SU-DHL-6 (cell line): ENCODE measurements around the gene AHI1.
"Not testable (repeated sequence)": the region's sequence is repeated elsewhere in the genome, so short reads cannot be mapped to it uniquely, and the experiment has no call there.

Experiments
- H2AFZ ChIP-seq: fragments of 200-600 bp; sonication (generic); 2 replicates; pipeline ENCODE4 v1.6.1; 2014; ENCODE audit warnings: low read depth, mild to moderate bottlenecking, moderate library complexity, mixed read lengths, antibody characterized with exemption, low read length; ENCODE audit not compliant: severe bottlenecking
- H3F3A ChIP-seq: fragments of 200-600 bp; shearing (Covaris generic); 2 replicates; pipeline ENCODE4 v1.6.0; 2016; ENCODE audit warnings: antibody characterized with exemption, mild to moderate bottlenecking; ENCODE audit not compliant: insufficient read depth
- H3K27ac ChIP-seq: fragments of 200-600 bp; sonication (generic); 2 replicates; pipeline ENCODE4 v1.5.1; 2016; ENCODE audit warnings: low read depth, mild to moderate bottlenecking, low read length, moderate library complexity, mixed read lengths
- H3K27me3 ChIP-seq: fragments of 200-600 bp; sonication (generic), shearing (Covaris generic); 2 replicates; pipeline ENCODE4 v1.6.0; 2014; ENCODE audit warnings: mild to moderate bottlenecking, low read length
- H3K36me3 ChIP-seq: fragments of 200-600 bp; sonication (generic); 2 replicates; pipeline ENCODE4 v1.6.1; 2014; ENCODE audit warnings: mild to moderate bottlenecking, low read length, mixed read lengths
- H3K4me2 ChIP-seq: fragments of 300-600, 200-600 bp; shearing (Covaris generic), sonication (generic); 2 replicates; pipeline ENCODE4 v1.6.0; 2014; ENCODE audit warnings: low read length, low read depth, mild to moderate bottlenecking; ENCODE audit not compliant: poor library complexity, severe bottlenecking
- H3K4me3 ChIP-seq: fragments of 200-600 bp; sonication (generic); 2 replicates; pipeline ENCODE4 v1.5.1; 2014; ENCODE audit warnings: antibody characterized with exemption, low read length, mild to moderate bottlenecking, mixed read lengths; ENCODE audit not compliant: insufficient read depth, poor library complexity, severe bottlenecking
- H3K79me2 ChIP-seq: fragments of 200-600 bp; sonication (generic); 2 replicates; pipeline ENCODE4 v1.6.1; 2014; ENCODE audit warnings: mild to moderate bottlenecking, low read length, moderate library complexity; ENCODE audit not compliant: insufficient read depth
- H3K9ac ChIP-seq: fragments of 200-600 bp; sonication (generic); 2 replicates; pipeline ENCODE4 v1.7.0; 2014; ENCODE audit warnings: mild to moderate bottlenecking, low read length
- H3K9me2 ChIP-seq: fragments of 200-600 bp; sonication (generic); replicated peaks from 2 replicates; pipeline ENCODE4 v1.6.1; 2014; ENCODE audit warnings: low read length; ENCODE audit not compliant: insufficient read depth
- H3K9me3 ChIP-seq: fragments of 200-600 bp; sonication (generic); 2 replicates; pipeline ENCODE4 v1.6.1; 2014; ENCODE audit warnings: low read length, mixed read lengths; ENCODE audit not compliant: insufficient read depth
- H4K20me1 ChIP-seq: fragments of 200-600 bp; sonication (generic); 2 replicates; pipeline ENCODE4 v1.6.1; 2014; ENCODE audit warnings: low read depth, mild to moderate bottlenecking, antibody characterized with exemption, low read length, moderate library complexity, mixed read lengths
- CTCF ChIP-seq: fragments of 200-600 bp; sonication (generic); IDR thresholded peaks from one replicate; pipeline ENCODE4 v1.5.1; 2017; ENCODE audit warnings: antibody characterized with exemption, mild to moderate bottlenecking, low read length, moderate library complexity; ENCODE audit not compliant: insufficient read depth, poor library complexity, severe bottlenecking
- EZH2phosphoT487 ChIP-seq: fragments of 200-600 bp; sonication (generic), shearing (Covaris generic); conservative IDR thresholded peaks from 2 replicates; pipeline ENCODE4 v1.6.1; 2018; ENCODE audit warnings: mild to moderate bottlenecking, antibody characterized with exemption, low read length, moderate library complexity, mixed read lengths

Gene AHI1

GRCh38 chr6:135382182-135382628 is 115.3 kb downstream of the AHI1 start:
- no peak overlapping the region for H3K27ac ChIP-seq
- TF ChIP-seq EZH2phosphoT487 (no peak), CTCF (no peak)
- H3K79me2 ChIP-seq, result no peaks in the 10 kb centered on the region
- no peaks in the 10 kb centered on the region for H3K27me3 ChIP-seq
- no peak overlapping the region for H2AFZ ChIP-seq
- H3K9me3 ChIP-seq, result no peaks in the 10 kb centered on the region
- H4K20me1 ChIP-seq, result no peaks in the 10 kb centered on the region
- no peaks in the 10 kb centered on the region for H3K36me3 ChIP-seq
- no peaks in the 10 kb centered on the region for H3K9me2 ChIP-seq
- H3K4me3 ChIP-seq, result no peak overlapping the region
- H3K4me2 ChIP-seq, result no peak overlapping the region
- H3F3A ChIP-seq, result no peaks in the 10 kb centered on the region
- no peak overlapping the region for H3K9ac ChIP-seq

- no peaks in the 10 kb centered on the region for H3K36me3 ChIP-seq
- no peaks in the 10 kb centered on the region for H3K9me3 ChIP-seq
- no peak overlapping the region for H3K9ac ChIP-seq
- H3K4me2 ChIP-seq, result no peak overlapping the region
- no peaks in the 10 kb centered on the region for H3F3A ChIP-seq
- H3K27me3 ChIP-seq, result no peaks in the 10 kb centered on the region
- H3K27ac ChIP-seq, result no peak overlapping the region
- no peaks in the 10 kb centered on the region for H3K9me2 ChIP-seq
- H3K79me2 ChIP-seq, result no peaks in the 10 kb centered on the region
- TF ChIP-seq EZH2phosphoT487 (no peak), CTCF (no peak)
- no peak overlapping the region for H2AFZ ChIP-seq
- H4K20me1 ChIP-seq, result no peaks in the 10 kb centered on the region
- no peak overlapping the region for H3K4me3 ChIP-seq
These were observed 116.7 kb downstream of the AHI1 start for GRCh38 chr6:135380793-135381192.

GRCh38 chr6:135379647-135380046 is 117.9 kb downstream of the AHI1 start:
- TF ChIP-seq CTCF (no peak), EZH2phosphoT487 (no peak)
- no peaks in the 10 kb centered on the region for H3K9me2 ChIP-seq

GRCh38 chr6:135372758-135373157 is 124.8 kb downstream of the AHI1 start:
- Histone ChIP-seq H3K9me3 (no peaks in the 10 kb centered on the region), H3K4me3 (no peak overlapping the region), H4K20me1 (no peaks in the 10 kb centered on the region), H3K9me2 (no peaks in the 10 kb centered on the region), H3K27ac (no peak overlapping the region), H3K4me2 (no peak overlapping the region), H3K9ac (no peak overlapping the region), H3K36me3 (no peaks in the 10 kb centered on the region), H3K27me3 (no peaks in the 10 kb centered on the region), H3K79me2 (no peaks in the 10 kb centered on the region), H2AFZ (no peak overlapping the region), H3F3A (no peaks in the 10 kb centered on the region)
- TF ChIP-seq CTCF, result no peak
- TF ChIP-seq EZH2phosphoT487, result no peak

More at GRCh38 chr6:135379647-135380046, 117.9 kb downstream of the AHI1 start:
- no peaks in the 10 kb centered on the region for H3K9me3 ChIP-seq
- no peak overlapping the region for H3K4me3 ChIP-seq
- H3K79me2 ChIP-seq, result no peaks in the 10 kb centered on the region
- no peaks in the 10 kb centered on the region for H3K27me3 ChIP-seq
- no peak overlapping the region for H2AFZ ChIP-seq
- no peaks in the 10 kb centered on the region for H3F3A ChIP-seq
- H3K4me2 ChIP-seq, result no peak overlapping the region
- H3K27ac ChIP-seq, result no peak overlapping the region
- no peaks in the 10 kb centered on the region for H4K20me1 ChIP-seq
- no peak overlapping the region for H3K9ac ChIP-seq
- H3K36me3 ChIP-seq, result no peaks in the 10 kb centered on the region

GRCh38 chr6:135363622-135364021 is 133.9 kb downstream of the AHI1 start:
- H3K4me2 ChIP-seq, H3K27ac ChIP-seq, H3K4me3 ChIP-seq, H3K36me3 ChIP-seq, H3F3A ChIP-seq, H3K27me3 ChIP-seq, H3K79me2 ChIP-seq, H4K20me1 ChIP-seq, H3K9ac ChIP-seq, H3K9me3 ChIP-seq, H3K9me2 ChIP-seq, H2AFZ ChIP-seq: not testable (repeated sequence)
